Left ventricle myocardium inferior (tissue), 1 donor: ENCODE measurements around the gene EPHB1. TPM values are rescaled to one million over a fixed set of nuclear protein-coding genes. Genes with fewer than 3 reads are reported as not detected.

ENCODE experiments used
- DNase-seq: peaks from one replicate; pipeline ENCODE4 v3.0.0-alpha.2; 2020
- H3K27ac ChIP-seq: fragments of 200-600 bp; replicated peaks from 2 replicates; pipeline ENCODE4 v1.8.0; 2021
- H3K27me3 ChIP-seq: fragments of 200-600 bp; 2 replicates; pipeline ENCODE4 v1.8.0; 2021; ENCODE audit warnings: low read depth
- H3K36me3 ChIP-seq: fragments of 200-600 bp; 2 replicates; pipeline ENCODE4 v1.8.0; 2021
- H3K4me1 ChIP-seq: fragments of 200-600 bp; 2 replicates; pipeline ENCODE4 v1.8.0; 2021
- H3K4me3 ChIP-seq: fragments of 200-600 bp; 2 replicates; pipeline ENCODE4 v1.8.0; 2021; ENCODE audit warnings: mild to moderate bottlenecking, moderate library complexity
- H3K9me3 ChIP-seq: fragments of 200-600 bp; replicated peaks from 2 replicates; pipeline ENCODE4 v1.8.0; 2021
- CTCF ChIP-seq: fragments of 200-600 bp; IDR thresholded peaks from 2 replicates; pipeline ENCODE4 v1.8.0; 2021; ENCODE audit warnings: antibody characterized with exemption, mild to moderate bottlenecking, borderline replicate concordance
- intact Hi-C: fragments of 100-400 bp; cut with micrococcal nuclease; formaldehyde crosslinking; loops from one replicate; pipeline ENCODE4 v1.11.0; 2022
- total RNA-seq: library from RNA; stranded (reverse); fragmentation: NEBNext Ultra II Directional; extraction: Animal tissue kit (Norgen Biotek cat#: 25700); gene quantifications from one replicate; pipeline ENCODE4 v1.2.1, GENCODE V29; 2021
- donor health status: DM: no; HTN: yes; CAD: no; lungs with severe emphysema.

Gene EPHB1
- total RNA-seq, 1 donor from 2014 or later: 1.3 TPM

- no peak overlapping the region for H3K27ac ChIP-seq
- H3K4me3 ChIP-seq: no peak overlapping the region
- no peaks in the 10 kb centered on the region for H3K36me3 ChIP-seq
- H3K9me3 ChIP-seq: no peaks in the 10 kb centered on the region
- no peaks in the 10 kb centered on the region for H3K4me1 ChIP-seq
- no peak for DNase-seq
- TF ChIP-seq CTCF: no peak
- no peaks in the 10 kb centered on the region for H3K27me3 ChIP-seq
- intact Hi-C loops: no loop called here
Measured at GRCh38 chr3:135135445-135135844, 340.4 kb downstream of the EPHB1 start.

GRCh38 chr3:135136361-135137100 lies 341.5 kb downstream of the EPHB1 start:
- intact Hi-C loops: no loop called here

GRCh38 chr3:135137296-135137695 lies 342.2 kb downstream of the EPHB1 start:
- intact Hi-C loops: no loop called here
- no peaks in the 10 kb centered on the region for H3K4me1 ChIP-seq
- no peaks in the 10 kb centered on the region for H3K9me3 ChIP-seq
- DNase-seq: no peak
- H3K27me3 ChIP-seq: no peaks in the 10 kb centered on the region
- TF ChIP-seq CTCF: no peak
- H3K36me3 ChIP-seq: no peaks in the 10 kb centered on the region
- no peak overlapping the region for H3K4me3 ChIP-seq
- no peak overlapping the region for H3K27ac ChIP-seq

More at GRCh38 chr3:135136361-135137100, 341.5 kb downstream of the EPHB1 start:
- DNase-seq: no peak
- Histone ChIP-seq H3K36me3 (no peaks in the 10 kb centered on the region), H3K27me3 (no peaks in the 10 kb centered on the region), H3K4me1 (no peaks in the 10 kb centered on the region), H3K9me3 (no peaks in the 10 kb centered on the region), H3K27ac (no peak overlapping the region), H3K4me3 (no peak overlapping the region)
- no peak for TF ChIP-seq CTCF

- DNase-seq: no peak
- intact Hi-C loops: no loop called here
Measured at GRCh38 chr3:135138776-135139175, 343.7 kb downstream of the EPHB1 start.

GRCh38 chr3:135140591-135140990 lies 345.5 kb downstream of the EPHB1 start:
- intact Hi-C loops: no loop called here
- no peak overlapping the region for H3K27ac ChIP-seq
- H3K36me3 ChIP-seq: no peaks in the 10 kb centered on the region
- no peak overlapping the region for H3K4me3 ChIP-seq
- DNase-seq: no peak
- H3K27me3 ChIP-seq: no peaks in the 10 kb centered on the region
- TF ChIP-seq CTCF: no peak
- no peaks in the 10 kb centered on the region for H3K9me3 ChIP-seq
- H3K4me1 ChIP-seq: no peaks in the 10 kb centered on the region

More at GRCh38 chr3:135138776-135139175, 343.7 kb downstream of the EPHB1 start:
- Histone ChIP-seq H3K36me3 (no peaks in the 10 kb centered on the region), H3K27ac (no peak overlapping the region), H3K9me3 (no peaks in the 10 kb centered on the region), H3K4me3 (no peak overlapping the region), H3K4me1 (no peaks in the 10 kb centered on the region), H3K27me3 (no peaks in the 10 kb centered on the region)
- TF ChIP-seq CTCF: no peak
